DND-41 (cell line): ENCODE measurements around the gene YIPF3.

ENCODE experiments used
- ATAC-seq: fragments of 200-7000 bp; cut with Tn5 transposase; 3 replicates; pipeline ENCODE4 v1.9.1; 2021; ENCODE audit warnings: low read depth; ENCODE audit not compliant: insufficient read depth
- DNase-seq: peaks from one replicate; pipeline ENCODE4 v3.0.0-alpha.2; 2020
- H2AFZ ChIP-seq: 2 replicates; pipeline ENCODE4 v1.6.0; 2012; ENCODE audit warnings: low read depth, low read length
- H3K27ac ChIP-seq: 2 replicates; pipeline ENCODE4 v1.5.1; 2012; ENCODE audit warnings: low read length, inconsistent platforms
- H3K27me3 ChIP-seq: fragments of 200-600 bp; sonication (generic); 2 replicates; pipeline ENCODE4 v1.6.0; 2012; ENCODE audit warnings: low read length, mild to moderate bottlenecking, inconsistent platforms; ENCODE audit not compliant: insufficient read depth, poor library complexity
- H3K36me3 ChIP-seq: 2 replicates; pipeline ENCODE4 v1.5.1; 2012; ENCODE audit warnings: low read length, inconsistent platforms; ENCODE audit not compliant: insufficient read depth
- H3K4me1 ChIP-seq: 2 replicates; pipeline ENCODE4 v1.5.1; 2012; ENCODE audit warnings: mild to moderate bottlenecking, low read length; ENCODE audit not compliant: insufficient read depth
- H3K4me2 ChIP-seq: 2 replicates; pipeline ENCODE4 v1.6.0; 2012; ENCODE audit warnings: mild to moderate bottlenecking, moderate library complexity, low read length, inconsistent platforms; ENCODE audit not compliant: insufficient read depth
- H3K4me3 ChIP-seq, 2 experiments: fragments of 200-600 bp in 1 of 2; shearing (Covaris generic) in 1 of 2; 2 replicates each; pipeline ENCODE4 v1.5.1; 2012 to 2016; ENCODE audit warnings: inconsistent platforms in 2 of 2, low read length in 2 of 2, mild to moderate bottlenecking in 2 of 2, low read depth in 1 of 2, moderate library complexity in 1 of 2
- H3K79me2 ChIP-seq: 2 replicates; pipeline ENCODE4 v1.6.0; 2012; ENCODE audit warnings: low read length, inconsistent platforms; ENCODE audit not compliant: insufficient read depth
- H3K9ac ChIP-seq: 2 replicates; pipeline ENCODE4 v1.6.0; 2012; ENCODE audit warnings: low read depth, mild to moderate bottlenecking, inconsistent platforms, low read length, moderate library complexity
- H3K9me3 ChIP-seq: 2 replicates; pipeline ENCODE4 v1.5.1; 2012; ENCODE audit warnings: low read length, moderate library complexity, mild to moderate bottlenecking, inconsistent platforms; ENCODE audit not compliant: insufficient read depth, severe bottlenecking
- H4K20me1 ChIP-seq: 2 replicates; pipeline ENCODE4 v1.6.0; 2012; ENCODE audit warnings: low read length; ENCODE audit not compliant: insufficient read depth
- EZH2 ChIP-seq: IDR thresholded peaks from 3 replicates; pipeline ENCODE4 v1.6.1; 2012; ENCODE audit warnings: borderline replicate concordance, low read depth, mild to moderate bottlenecking, moderate library complexity, low read length, inconsistent platforms; ENCODE audit not compliant: severe bottlenecking
- TF ChIP-seq, protein P1 (sequence below): IDR thresholded peaks from 2 replicates; pipeline ENCODE4 v1.5.1; 2012; ENCODE audit warnings: borderline replicate concordance, low read length, moderate library complexity, mild to moderate bottlenecking; ENCODE audit not compliant: poor library complexity, severe bottlenecking; ENCODE audit errors: extremely low read depth

YIPF3 gene

DNA sequence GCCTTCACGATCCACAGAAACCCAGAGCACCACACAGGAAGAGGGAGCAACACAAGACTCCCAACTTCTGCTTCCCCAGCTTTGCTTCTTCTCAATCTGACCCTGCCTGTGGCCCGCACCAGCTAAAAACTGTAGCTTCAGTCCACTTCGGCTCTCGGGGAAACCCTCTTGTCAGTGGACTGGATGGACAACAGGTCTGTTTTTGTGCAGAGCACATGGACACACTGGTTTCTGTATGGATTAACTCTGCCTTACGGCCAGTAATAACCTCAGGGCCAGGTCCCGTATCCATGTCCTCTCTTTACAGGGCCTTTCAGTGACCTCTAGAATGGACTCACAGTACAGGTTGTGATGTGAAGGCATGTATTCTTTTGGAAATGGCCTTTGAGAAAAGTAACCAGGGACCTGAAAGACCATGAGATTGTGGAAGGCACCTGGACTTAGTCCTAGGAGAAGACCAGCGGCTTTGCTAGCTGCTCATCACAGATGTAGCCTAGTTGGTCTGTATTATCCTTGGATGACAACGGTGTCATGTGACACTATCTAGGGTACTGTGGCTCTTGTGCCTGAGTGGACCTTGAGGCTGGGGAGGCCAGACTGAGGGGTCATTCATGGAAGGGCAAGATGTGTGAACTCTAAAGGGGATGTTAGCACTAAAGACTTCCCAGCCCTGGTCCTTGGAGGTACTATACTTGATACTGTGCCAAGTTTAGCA is 6.0 kb upstream of the YIPF3 start:
- no peak overlapping the region for H3K27ac ChIP-seq
- no peak overlapping the region for H3K4me2 ChIP-seq
- no peak overlapping the region for H3K4me3 ChIP-seq
- no peak overlapping the region for H3K9ac ChIP-seq
- TF ChIP-seq EZH2, result no peak
- TF ChIP-seq, protein P1, sequence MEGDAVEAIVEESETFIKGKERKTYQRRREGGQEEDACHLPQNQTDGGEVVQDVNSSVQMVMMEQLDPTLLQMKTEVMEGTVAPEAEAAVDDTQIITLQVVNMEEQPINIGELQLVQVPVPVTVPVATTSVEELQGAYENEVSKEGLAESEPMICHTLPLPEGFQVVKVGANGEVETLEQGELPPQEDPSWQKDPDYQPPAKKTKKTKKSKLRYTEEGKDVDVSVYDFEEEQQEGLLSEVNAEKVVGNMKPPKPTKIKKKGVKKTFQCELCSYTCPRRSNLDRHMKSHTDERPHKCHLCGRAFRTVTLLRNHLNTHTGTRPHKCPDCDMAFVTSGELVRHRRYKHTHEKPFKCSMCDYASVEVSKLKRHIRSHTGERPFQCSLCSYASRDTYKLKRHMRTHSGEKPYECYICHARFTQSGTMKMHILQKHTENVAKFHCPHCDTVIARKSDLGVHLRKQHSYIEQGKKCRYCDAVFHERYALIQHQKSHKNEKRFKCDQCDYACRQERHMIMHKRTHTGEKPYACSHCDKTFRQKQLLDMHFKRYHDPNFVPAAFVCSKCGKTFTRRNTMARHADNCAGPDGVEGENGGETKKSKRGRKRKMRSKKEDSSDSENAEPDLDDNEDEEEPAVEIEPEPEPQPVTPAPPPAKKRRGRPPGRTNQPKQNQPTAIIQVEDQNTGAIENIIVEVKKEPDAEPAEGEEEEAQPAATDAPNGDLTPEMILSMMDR, result no peak
- peaks cover 18% of the 10 kb centered on the region for H3K4me1 ChIP-seq
- no peaks in the 10 kb centered on the region for H3K9me3 ChIP-seq
- H2AFZ ChIP-seq, result no peak overlapping the region
- DNase-seq, result no peak
- ATAC-seq, result 0 out of 3 replicates have a peak, but pooled peaks have one; percentile 3
- H4K20me1 ChIP-seq, result peaks cover 7% of the 10 kb centered on the region; the same call in 1 of the 2 replicates
- peaks cover 87% of the 10 kb centered on the region for H3K36me3 ChIP-seq
- H3K27me3 ChIP-seq, result no peaks in the 10 kb centered on the region
- H3K79me2 ChIP-seq, result peaks cover 21% of the 10 kb centered on the region

DNA sequence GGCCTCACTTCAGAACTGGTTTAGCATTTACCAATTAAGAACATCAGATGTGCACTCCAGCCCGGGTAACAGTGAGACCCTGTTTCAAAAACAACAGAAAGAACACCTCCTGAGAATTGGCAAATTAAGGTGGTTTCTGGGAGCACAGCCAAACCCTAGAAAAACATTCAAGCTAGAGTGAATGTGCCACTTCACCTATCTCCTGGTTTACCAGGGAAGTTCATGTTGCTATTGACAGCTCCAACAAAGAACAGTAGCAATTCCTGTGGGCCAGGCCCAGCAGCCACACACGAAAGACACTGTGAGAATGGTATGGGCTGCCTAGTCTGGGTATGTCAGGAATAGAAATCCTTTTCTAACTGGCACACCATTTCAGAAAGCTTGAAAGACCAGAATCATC is 5.1 kb upstream of the YIPF3 start:
- Histone ChIP-seq H3K27me3 (no peaks in the 10 kb centered on the region), H3K9me3 (no peaks in the 10 kb centered on the region), H3K9ac (no peak overlapping the region), H3K4me1 (peaks cover 19% of the 10 kb centered on the region), H4K20me1 (peaks cover 7% of the 10 kb centered on the region; the same call in 1 of the 2 replicates), H3K4me2 (no peak overlapping the region), H3K79me2 (peaks cover 29% of the 10 kb centered on the region), H3K4me3 (no peak overlapping the region), H3K27ac (no peak overlapping the region), H2AFZ (no peak overlapping the region), H3K36me3 (peaks cover 79% of the 10 kb centered on the region)
- DNase-seq (no peak), ATAC-seq (no peak)
- TF ChIP-seq, protein P1, result no peak
- no peak for TF ChIP-seq EZH2

DNA sequence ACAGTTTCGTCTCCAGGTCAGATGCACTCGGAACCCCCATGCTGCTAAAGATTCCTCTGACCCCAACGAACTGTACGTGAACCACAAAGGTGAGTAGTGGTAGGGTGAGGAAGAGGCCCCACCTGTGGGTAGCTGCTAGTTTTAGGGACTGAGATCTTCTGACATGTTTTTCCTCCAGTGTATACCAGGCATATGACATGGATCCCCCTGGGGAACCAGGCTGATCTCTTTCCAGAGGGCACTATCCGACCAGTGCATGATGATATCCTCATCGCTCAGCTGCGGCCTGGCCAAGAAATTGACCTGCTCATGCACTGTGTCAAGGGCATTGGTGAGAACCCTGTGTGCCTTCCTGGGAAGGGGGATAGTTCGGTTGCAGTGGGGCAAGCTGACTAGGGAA is 3.4 kb upstream of the YIPF3 start:
- H3K79me2 ChIP-seq, result peaks cover 45% of the 10 kb centered on the region
- no peak overlapping the region for H3K4me3 ChIP-seq
- no peak overlapping the region for H3K9ac ChIP-seq
- H3K27me3 ChIP-seq, result no peaks in the 10 kb centered on the region
- DNase-seq, result no peak
- ATAC-seq, result no peak
- TF ChIP-seq EZH2, result no peak
- TF ChIP-seq, protein P1, result no peak
- no peaks in the 10 kb centered on the region for H3K9me3 ChIP-seq
- peaks cover 71% of the 10 kb centered on the region for H3K36me3 ChIP-seq
- no peak overlapping the region for H3K27ac ChIP-seq
- peaks cover 11% of the 10 kb centered on the region; the same call in 1 of the 2 replicates for H4K20me1 ChIP-seq
- no peak overlapping the region for H3K4me2 ChIP-seq
- peaks cover 30% of the 10 kb centered on the region for H3K4me1 ChIP-seq
- no peak overlapping the region for H2AFZ ChIP-seq
